Panc1 (cell line): Measurements from ENCODE around the gene SLC35G1. TPM values are rescaled to one million over a fixed set of nuclear protein-coding genes. Genes with fewer than 3 reads are reported as not detected.

Source experiments
- ATAC-seq: fragments of 200-7000 bp; cut with Tn5 transposase; 2 replicates; pipeline ENCODE4 v1.9.1; 2020; ENCODE audit warnings: mild to moderate bottlenecking, moderate library complexity
- BruUV-seq: library from RNA; stranded (reverse); fragments of 400-500 nt; replicated peaks from 2 replicates; lab custom pipeline; 2021; lab: Mats Ljungman, UMichigan
- CTCF ChIA-PET: fragments of 300-600 bp; sonication (Branson Sonifier 250); formaldehyde crosslinking; loops from one replicate; lab custom pipeline; 2022; ENCODE audit warnings: antibody characterized with exemption; lab: Charles Lee
- POLR2A ChIA-PET: fragments of 300-600 bp; sonication (Branson Sonifier 250); formaldehyde crosslinking; loops from one replicate; lab custom pipeline; 2022; ENCODE audit warnings: antibody characterized with exemption; lab: Charles Lee
- DNase-seq: peaks from one replicate; pipeline ENCODE4 v3.0.0-alpha.2; 2010; ENCODE audit warnings: low read depth, low spot score
- H3K27ac ChIP-seq: 2 replicates; pipeline ENCODE4 v1.5.1; 2011; ENCODE audit warnings: mild to moderate bottlenecking, low read length, inconsistent platforms
- H3K27me3 ChIP-seq: fragments of 200-500 bp; sonication (Bioruptor generic); 2 replicates; pipeline ENCODE4 v1.6.0; 2014; ENCODE audit warnings: low read length, inconsistent platforms; ENCODE audit not compliant: control insufficient read depth, insufficient read depth
- H3K36me3 ChIP-seq: fragments of 200-500 bp; sonication (Bioruptor generic); 2 replicates; pipeline ENCODE4 v1.5.1; 2014; ENCODE audit warnings: inconsistent platforms, mild to moderate bottlenecking, low read length, moderate library complexity; ENCODE audit not compliant: control insufficient read depth, insufficient read depth
- H3K4me1 ChIP-seq: 2 replicates; pipeline ENCODE4 v1.5.1; 2011; ENCODE audit warnings: inconsistent platforms, mild to moderate bottlenecking, low read length, moderate library complexity; ENCODE audit not compliant: control insufficient read depth, insufficient read depth
- H3K4me3 ChIP-seq, 2 experiments: 2 replicates each; pipeline ENCODE4 v1.5.1; 2011 to 2012; ENCODE audit warnings: low read depth in 2 of 2, low read length in 2 of 2, mild to moderate bottlenecking in 2 of 2, inconsistent platforms in 1 of 2, moderate library complexity in 1 of 2
- H3K9me3 ChIP-seq: fragments of 200-500 bp; sonication (Bioruptor generic); 2 replicates; pipeline ENCODE4 v1.5.1; 2014; ENCODE audit warnings: low read depth, mild to moderate bottlenecking, inconsistent platforms, low read length, moderate library complexity; ENCODE audit not compliant: control insufficient read depth, insufficient read depth
- CTCF ChIP-seq: fragments of 450-650 bp; IDR thresholded peaks from 2 replicates; pipeline ENCODE4 v1.5.1; 2017; ENCODE audit warnings: mild to moderate bottlenecking
- POLR2AphosphoS5 ChIP-seq: IDR thresholded peaks from 2 replicates; pipeline ENCODE4 v1.6.1; 2012; ENCODE audit warnings: mild to moderate bottlenecking, low read depth, low read length, moderate library complexity
- SIN3A ChIP-seq: IDR thresholded peaks from 2 replicates; pipeline ENCODE4 v1.6.1; 2012; ENCODE audit warnings: low read depth, mild to moderate bottlenecking, low read length, moderate library complexity, borderline replicate concordance; ENCODE audit not compliant: insufficient read depth
- TCF7L2 ChIP-seq: IDR thresholded peaks from 2 replicates; pipeline ENCODE4 v1.6.1; 2011; ENCODE audit warnings: mild to moderate bottlenecking, low read depth, low read length, inconsistent platforms
- in situ Hi-C: cut with HindIII; loops from 2 replicates; pipeline ENCODE4 v1.10.0; 2016; ENCODE audit warnings: low sequenced_read_pairs, low pct_unique_long_range_greater_than_20kb
- intact Hi-C: fragments of 100-400 bp; cut with micrococcal nuclease; formaldehyde crosslinking; loops from one replicate; pipeline ENCODE4 v1.10.0; 2022; ENCODE audit not compliant: unreplicated experiment
- total RNA-seq: library from RNA; stranded (reverse); gene quantifications from one replicate; pipeline ENCODE4 v1.2.1, GENCODE V29; 2021; ENCODE audit not compliant: unreplicated experiment
- TF ChIP-seq, protein P1 (sequence below), 2 experiments: IDR thresholded peaks; 2 replicates each; pipeline ENCODE4 v1.6.1; 2011 to 2012; ENCODE audit warnings: low read depth in 2 of 2, control low read depth in 1 of 2, low read length in 1 of 2, mild to moderate bottlenecking in 1 of 2, moderate library complexity in 1 of 2; ENCODE audit not compliant: insufficient read depth in 1 of 2

SLC35G1 gene
- total RNA-seq, 1 experiment from 2014 or later: 13.6 TPM

- TF ChIP-seq TCF7L2 (no peak), CTCF (no peak)
- TF ChIP-seq, protein P1, sequence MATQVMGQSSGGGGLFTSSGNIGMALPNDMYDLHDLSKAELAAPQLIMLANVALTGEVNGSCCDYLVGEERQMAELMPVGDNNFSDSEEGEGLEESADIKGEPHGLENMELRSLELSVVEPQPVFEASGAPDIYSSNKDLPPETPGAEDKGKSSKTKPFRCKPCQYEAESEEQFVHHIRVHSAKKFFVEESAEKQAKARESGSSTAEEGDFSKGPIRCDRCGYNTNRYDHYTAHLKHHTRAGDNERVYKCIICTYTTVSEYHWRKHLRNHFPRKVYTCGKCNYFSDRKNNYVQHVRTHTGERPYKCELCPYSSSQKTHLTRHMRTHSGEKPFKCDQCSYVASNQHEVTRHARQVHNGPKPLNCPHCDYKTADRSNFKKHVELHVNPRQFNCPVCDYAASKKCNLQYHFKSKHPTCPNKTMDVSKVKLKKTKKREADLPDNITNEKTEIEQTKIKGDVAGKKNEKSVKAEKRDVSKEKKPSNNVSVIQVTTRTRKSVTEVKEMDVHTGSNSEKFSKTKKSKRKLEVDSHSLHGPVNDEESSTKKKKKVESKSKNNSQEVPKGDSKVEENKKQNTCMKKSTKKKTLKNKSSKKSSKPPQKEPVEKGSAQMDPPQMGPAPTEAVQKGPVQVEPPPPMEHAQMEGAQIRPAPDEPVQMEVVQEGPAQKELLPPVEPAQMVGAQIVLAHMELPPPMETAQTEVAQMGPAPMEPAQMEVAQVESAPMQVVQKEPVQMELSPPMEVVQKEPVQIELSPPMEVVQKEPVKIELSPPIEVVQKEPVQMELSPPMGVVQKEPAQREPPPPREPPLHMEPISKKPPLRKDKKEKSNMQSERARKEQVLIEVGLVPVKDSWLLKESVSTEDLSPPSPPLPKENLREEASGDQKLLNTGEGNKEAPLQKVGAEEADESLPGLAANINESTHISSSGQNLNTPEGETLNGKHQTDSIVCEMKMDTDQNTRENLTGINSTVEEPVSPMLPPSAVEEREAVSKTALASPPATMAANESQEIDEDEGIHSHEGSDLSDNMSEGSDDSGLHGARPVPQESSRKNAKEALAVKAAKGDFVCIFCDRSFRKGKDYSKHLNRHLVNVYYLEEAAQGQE (IDR thresholded peaks at IDR 0.05; ENCODE audit: insufficient read depth in 1 of 2, low read depth in 2 of 2, low read length in 1 of 2): no peak
- in situ Hi-C loops (no loop called here), intact Hi-C loops (no loop called here)
- DNase-seq (no peak), ATAC-seq (no peak)
- Histone ChIP-seq H3K4me1 (no peaks in the 10 kb centered on the region), H3K36me3 (no peaks in the 10 kb centered on the region), H3K4me3 (no peak overlapping the region), H3K27me3 (peaks cover under 1% of the 10 kb centered on the region; the same call in 1 of the 2 replicates), H3K27ac (no peak overlapping the region), H3K9me3 (no peaks in the 10 kb centered on the region)
- BruUV-seq: no TSS peak
- CTCF ChIA-PET: no interaction called here
- POLR2A ChIA-PET: no interaction called here
Measured at GRCh38 chr10:93872375-93873158, 21.2 kb upstream of the SLC35G1 start.

- no peaks in the 10 kb centered on the region for H3K9me3 ChIP-seq
- in situ Hi-C loops: no loop called here
Measured at GRCh38 chr10:93873420-93874115, 20.2 kb upstream of the SLC35G1 start.

More at GRCh38 chr10:93873420-93874115, 20.2 kb upstream of the SLC35G1 start:
- ChIA-PET POLR2A (interaction anchor here (0.6 to 0.8 kb wide), 2 partner anchors 31 to 42 kb away, joined by 3 read pairs; no protein-coding TSS in a partner anchor), CTCF (no interaction called here)
- H3K27ac ChIP-seq: peak overlapping the region; percentile 2; the same call in 1 of the 2 replicates
- no peaks in the 10 kb centered on the region for H3K4me1 ChIP-seq
- H3K4me3 ChIP-seq: no peak overlapping the region
- intact Hi-C loops: no loop called here
- TF ChIP-seq SIN3A (no peak), CTCF (no peak), POLR2AphosphoS5 (no peak), TCF7L2 (no peak)
- TF ChIP-seq, protein P1 (IDR thresholded peaks at IDR 0.05; ENCODE audit: insufficient read depth in 1 of 2, low read depth in 2 of 2, low read length in 1 of 2): no peak
- ATAC-seq (no peak), DNase-seq (no peak)
- H3K36me3 ChIP-seq: no peaks in the 10 kb centered on the region
- no TSS peak for BruUV-seq
- no peaks in the 10 kb centered on the region; the same call in 1 of the 2 replicates for H3K27me3 ChIP-seq
